CD4-positive, alpha-beta memory T cell (primary cell): ENCODE data around the gene BLACAT1. TPM values are rescaled to one million over a fixed set of nuclear protein-coding genes. Genes with fewer than 3 reads are reported as not detected.

Source experiments
- microRNA-seq: library from miRNA; unstranded; fragments of <30 nt; microRNA quantifications from one replicate; pipeline ENCODE4 v1.2.0, GENCODE V29; 2021; ENCODE audit warnings: borderline replicate concordance, borderline number of aligned reads, borderline microRNAs expressed, mixed read lengths
- polyA plus RNA-seq, 2 donors: library from polyadenylated mRNA; unstranded; fragments of 300-500 nt; fragmentation: Illumina TruSeq; gene quantifications; one replicate each; pipeline ENCODE4 v1.2.3, GENCODE V29; 2021
- total RNA-seq, 2 experiments: library from RNA; stranded (reverse); gene quantifications; one replicate each; pipeline ENCODE4 v1.2.3, GENCODE V29; 2021

Gene BLACAT1
- total and polyA plus RNA-seq, 4 experiments from 2014 or later: 0.42 to 0.44 TPM; not detected in 2

Small RNA genes lying within 50 kb of the gene (microRNA-seq; reads per million reads assigned to microRNA genes)
- 1.2 reads per million for gene MIR135B

Other genes with a start within 250 kb of the BLACAT1 start
- 10 to 100 TPM; 16.4 to 16.6 TPM for gene DSTYK, start 244.3 kb downstream of the BLACAT1 start, total RNA-seq
- gene DSTYK, start 244.3 kb downstream of the BLACAT1 start, polyA plus RNA-seq: 1 to 10 TPM; 5.3 to 8.8 TPM
- 1 to 10 TPM in 1 of 2 experiments, under 1 TPM in 1; 0.90 to 1.2 TPM for gene TMCC2, start 228.1 kb downstream of the BLACAT1 start, total RNA-seq
- under 1 TPM; 0.27 to 0.62 TPM for gene TMCC2, start 228.1 kb downstream of the BLACAT1 start, polyA plus RNA-seq
- gene NUAK2, start 134.3 kb downstream of the BLACAT1 start, total RNA-seq: 10 to 100 TPM; 32.5 to 32.8 TPM
- gene NUAK2, start 134.3 kb downstream of the BLACAT1 start, polyA plus RNA-seq: 10 to 100 TPM in 1 of 2 donors, 1 to 10 TPM in 1; 8.5 to 35.7 TPM
- gene KLHDC8A, start 99.1 kb downstream of the BLACAT1 start, total RNA-seq: not detected
- not detected for gene KLHDC8A, start 99.1 kb downstream of the BLACAT1 start, polyA plus RNA-seq
- gene LEMD1, start 34.0 kb downstream of the BLACAT1 start, total RNA-seq: 1 to 10 TPM in 1 of 2 experiments, not detected in 1; 1.3 TPM
- gene LEMD1, start 34.0 kb downstream of the BLACAT1 start, polyA plus RNA-seq: not detected
- 1 to 10 TPM in 1 of 2 experiments, under 1 TPM in 1; 0.78 to 1.3 TPM for gene CDK18, start 48.6 kb upstream of the BLACAT1 start, total RNA-seq
- under 1 TPM; 0.25 to 0.76 TPM for gene CDK18, start 48.6 kb upstream of the BLACAT1 start, polyA plus RNA-seq
- gene ELK4, start 176.0 kb upstream of the BLACAT1 start, total RNA-seq: 100 to 1,000 TPM; 166 to 194 TPM
- 1 to 10 TPM; 3.2 to 6.6 TPM for gene ELK4, start 176.0 kb upstream of the BLACAT1 start, polyA plus RNA-seq
- under 1 TPM; 0.09 to 0.19 TPM for gene SLC45A3, start 224.5 kb upstream of the BLACAT1 start, total RNA-seq
- not detected for gene SLC45A3, start 224.5 kb upstream of the BLACAT1 start, polyA plus RNA-seq